Measurements from ENCODE around the gene PHKB.

PHKB gene

GRCh38 chr16:47568351-47568750, 107.2 kb downstream of the PHKB start:
- no peak overlapping the region for H3K4me3 ChIP-seq (ENCODE audit: low read depth, low read length)
- in situ Hi-C loops (cut with HindIII; ENCODE audit: low sequenced_read_pairs) = no loop called here
- no peak for DNase-seq (ENCODE audit: low read depth, low spot score)
- no peak for TF ChIP-seq CTCF (IDR thresholded peaks at IDR 0.05; ENCODE audit: low read depth, low read length)

GRCh38 chr16:47571049-47571448, 109.9 kb downstream of the PHKB start:
- in situ Hi-C loops (cut with HindIII; ENCODE audit: low sequenced_read_pairs) = no loop called here

DNA sequence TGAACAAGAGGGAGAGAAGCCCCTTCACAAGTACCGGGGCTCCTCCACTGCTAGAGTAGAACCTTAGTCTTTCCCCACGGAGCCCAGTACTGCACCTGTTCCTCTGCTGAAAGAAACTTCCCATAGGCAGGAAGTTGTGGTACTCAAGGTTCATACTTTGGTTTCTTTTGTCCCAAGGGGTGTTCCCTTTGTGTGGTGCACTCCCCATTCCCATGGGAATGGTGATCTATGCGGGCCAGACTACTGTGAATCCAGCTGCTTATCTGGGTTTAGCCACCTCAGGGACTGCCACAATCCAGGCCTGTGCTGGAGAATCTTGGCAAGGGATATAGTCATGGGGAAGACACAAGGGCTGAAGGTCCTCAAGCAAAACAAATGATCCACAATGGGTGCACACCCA, 110.6 kb downstream of the PHKB start:
- no peak for TF ChIP-seq CTCF (IDR thresholded peaks at IDR 0.05; ENCODE audit: low read depth, low read length)

More at GRCh38 chr16:47571049-47571448, 109.9 kb downstream of the PHKB start:
- TF ChIP-seq CTCF (IDR thresholded peaks at IDR 0.05; ENCODE audit: low read depth, low read length) = no peak
- H3K4me3 ChIP-seq (ENCODE audit: low read depth, low read length) = no peak overlapping the region
- no peak for DNase-seq (ENCODE audit: low read depth, low spot score)

GRCh38 chr16:47574091-47575054, 113.2 kb downstream of the PHKB start:
- no peak for TF ChIP-seq CTCF (IDR thresholded peaks at IDR 0.05; ENCODE audit: low read depth, low read length)
- H3K4me3 ChIP-seq (ENCODE audit: low read depth, low read length) = no peak overlapping the region
- peak; percentile 74 for DNase-seq (ENCODE audit: low read depth, low spot score)

More for the DNA sequence above, 110.6 kb downstream of the PHKB start:
- DNase-seq (ENCODE audit: low read depth, low spot score) = no peak
- in situ Hi-C loops (cut with HindIII; ENCODE audit: low sequenced_read_pairs) = no loop called here
- no peak overlapping the region for H3K4me3 ChIP-seq (ENCODE audit: low read depth, low read length)

GRCh38 chr16:47577029-47577428, 115.9 kb downstream of the PHKB start:
- TF ChIP-seq CTCF (IDR thresholded peaks at IDR 0.05; ENCODE audit: low read depth, low read length) = no peak
- no peak for DNase-seq (ENCODE audit: low read depth, low spot score)
- H3K4me3 ChIP-seq (ENCODE audit: low read depth, low read length) = no peak overlapping the region
- in situ Hi-C loops (cut with HindIII; ENCODE audit: low sequenced_read_pairs) = no loop called here

More at GRCh38 chr16:47574091-47575054, 113.2 kb downstream of the PHKB start:
- in situ Hi-C loops (cut with HindIII; ENCODE audit: low sequenced_read_pairs) = no loop called here

GRCh38 chr16:47578033-47578432, 116.9 kb downstream of the PHKB start:
- in situ Hi-C loops (cut with HindIII; ENCODE audit: low sequenced_read_pairs) = no loop called here
- TF ChIP-seq CTCF (IDR thresholded peaks at IDR 0.05; ENCODE audit: low read depth, low read length) = no peak
- no peak for DNase-seq (ENCODE audit: low read depth, low spot score)
- H3K4me3 ChIP-seq (ENCODE audit: low read depth, low read length) = no peak overlapping the region
